ENCODE data around the gene C1orf56. TPM values are rescaled to one million over a fixed set of nuclear protein-coding genes. Genes with fewer than 3 reads are reported as not detected.

C1orf56 gene
- total and polyA plus RNA-seq, 2 donors (not counting 3 experiments of a cell fraction or from before 2014, with no cell fraction given), result 3.0 to 3.5 TPM

GRCh38 chr1:151060007-151060656 is 12.6 kb downstream of the C1orf56 start, which contains the start of gene MLLT11:
MLLT11 (plus strand) TSS chr1:151060397; CDS start chr1:151067225, 6,828 bp downstream.
- no peaks in the 10 kb centered on the region for H3K9me1 ChIP-seq (replicated peaks; ENCODE audit: control insufficient read depth, extremely low read depth, insufficient read depth, low read length)
- peaks cover 9% of the 10 kb centered on the region for H4K20me1 ChIP-seq (replicated peaks; ENCODE audit: control insufficient read depth, extremely low read depth, insufficient read depth, low read length)

GRCh38 chr1:151060657-151061421 is 13.3 kb downstream of the C1orf56 start:
- H4K20me1 ChIP-seq (replicated peaks; ENCODE audit: control insufficient read depth, extremely low read depth, insufficient read depth, low read length), result peaks cover 4% of the 10 kb centered on the region
- no peaks in the 10 kb centered on the region for H3K27me3 ChIP-seq (ENCODE audit: control insufficient read depth in 2 of 2, insufficient read depth in 2 of 2, low read length in 2 of 2)
- no peaks in the 10 kb centered on the region for H3K9me1 ChIP-seq (replicated peaks; ENCODE audit: control insufficient read depth, extremely low read depth, insufficient read depth, low read length)
- peaks cover 4 to 6% of the 10 kb centered on the region in 2 experiments for H3K36me3 ChIP-seq (ENCODE audit: control insufficient read depth in 2 of 2, extremely low read depth in 1 of 2, insufficient read depth in 2 of 2, low read length in 2 of 2)
- DNase-seq (ENCODE audit: low read depth, low spot score) (peak; percentile 41), FAIRE-seq (peak; percentile 67)
- H3K4me3 ChIP-seq (replicated peaks in 1 of 3; ENCODE audit: insufficient read depth in 1 of 3, low read depth in 1 of 3, low read length in 3 of 3), result peak overlapping the region; percentile 82 to 94 (median 91)
- H2AFZ ChIP-seq (ENCODE audit: low read depth, low read length), result peak overlapping the region; percentile 77
- H3K9me3 ChIP-seq (replicated peaks; ENCODE audit: control insufficient read depth, insufficient read depth, low read length), result no peaks in the 10 kb centered on the region
- BruUV-seq (replicated peaks), result no TSS peak
- intact Hi-C loops (cut with micrococcal nuclease) (loop anchor here (1.0 kb wide), 1 partner anchor 9 kb away; the partner anchor contains the start of gene GABPB2), dilution Hi-C loops (cut with MboI; ENCODE audit: extremely low pct_ligation_motif_present, low sequenced_read_pairs) (no loop called here)
- POLR2A ChIA-PET, result interaction anchor here (0.9 kb wide), 1 partner anchor 11 kb away, joined by 5 read pairs; no protein-coding TSS in a partner anchor
- peak overlapping the region; percentile 90 for H3K9ac ChIP-seq (replicated peaks; ENCODE audit: extremely low read depth, insufficient read depth, low read length)
- H3K27ac ChIP-seq (ENCODE audit: insufficient read depth, low read depth, low read length), result peak overlapping the region; percentile 91
- CTCF ChIA-PET, result interaction anchor here (0.8 to 6.1 kb wide), 4 partner anchors 10 to 36 kb away, joined by 3 to 39 read pairs (median 17); partner anchors contain the start of genes C1orf56 and GABPB2
- H3K79me2 ChIP-seq (ENCODE audit: control insufficient read depth, insufficient read depth, low read length), result peaks cover 95% of the 10 kb centered on the region
- peak overlapping the region; percentile 96 for H3K4me2 ChIP-seq (ENCODE audit: insufficient read depth, low read length)
- TF ChIP-seq GATA2 (IDR thresholded peaks at IDR 0.05; ENCODE audit: insufficient read depth, insufficient read length, low read depth, low read length) (no peak), POLR2AphosphoS5 (IDR thresholded peaks at IDR 0.05; ENCODE audit: insufficient read depth, low read depth, low read length) (peak; percentile 27), CTCF (IDR thresholded peaks at IDR 0.05; ENCODE audit: extremely low read depth in 1 of 2, insufficient read depth in 1 of 2, low read depth in 1 of 2, low read length in 2 of 2) (no peak)
- H3K4me1 ChIP-seq (ENCODE audit: control insufficient read depth, extremely low read depth, insufficient read depth, low read length), result peaks cover 35% of the 10 kb centered on the region

More at GRCh38 chr1:151060007-151060656, 12.6 kb downstream of the C1orf56 start, which contains the start of gene MLLT11:
- peaks cover 11 to 13% of the 10 kb centered on the region in 2 experiments for H3K36me3 ChIP-seq (ENCODE audit: control insufficient read depth in 2 of 2, extremely low read depth in 1 of 2, insufficient read depth in 2 of 2, low read length in 2 of 2)
- intact Hi-C loops (cut with micrococcal nuclease), result no loop called here
- dilution Hi-C loops (cut with MboI; ENCODE audit: extremely low pct_ligation_motif_present, low sequenced_read_pairs), result no loop called here
- peaks cover 95% of the 10 kb centered on the region for H3K79me2 ChIP-seq (ENCODE audit: control insufficient read depth, insufficient read depth, low read length)
- BruUV-seq (replicated peaks), result TSS peak; percentile 48
- peak within 1 kb of the TSS; percentile 96 for H3K4me2 ChIP-seq (ENCODE audit: insufficient read depth, low read length)
- peak within 1 kb of the TSS; percentile 91 for H3K27ac ChIP-seq (ENCODE audit: insufficient read depth, low read depth, low read length)
- DNase-seq (ENCODE audit: low read depth, low spot score) (peak; percentile 72), FAIRE-seq (peak; percentile 94)
- ChIA-PET CTCF (interaction anchor here (0.8 to 6.1 kb wide), 7 partner anchors 11 to 136 kb away, joined by 3 to 39 read pairs (median 5); partner anchors contain the start of genes C1orf56, GABPB2 and MINDY1), POLR2A (interaction anchor here (0.9 kb wide), 1 partner anchor 11 kb away, joined by 5 read pairs; no protein-coding TSS in a partner anchor)
- peaks cover 35% of the 10 kb centered on the region for H3K4me1 ChIP-seq (ENCODE audit: control insufficient read depth, extremely low read depth, insufficient read depth, low read length)
- peak within 1 kb of the TSS; percentile 90 for H3K9ac ChIP-seq (replicated peaks; ENCODE audit: extremely low read depth, insufficient read depth, low read length)
- TF ChIP-seq POLR2AphosphoS5 (IDR thresholded peaks at IDR 0.05; ENCODE audit: insufficient read depth, low read depth, low read length) (peak; percentile 43), GATA2 (IDR thresholded peaks at IDR 0.05; ENCODE audit: insufficient read depth, insufficient read length, low read depth, low read length) (no peak), POLR2A (IDR thresholded peaks at IDR 0.05; ENCODE audit: low read depth, low read length) (peak; percentile 57), MAX (IDR thresholded peaks at IDR 0.05; ENCODE audit: insufficient read depth, insufficient read length) (no peak), MYC (IDR thresholded peaks at IDR 0.05; ENCODE audit: low read depth, low read length) (no peak)
- H2AFZ ChIP-seq (ENCODE audit: low read depth, low read length), result peak within 1 kb of the TSS; percentile 77
- peak within 1 kb of the TSS; percentile 82 to 94 (median 91) for H3K4me3 ChIP-seq (replicated peaks in 1 of 3; ENCODE audit: insufficient read depth in 1 of 3, low read depth in 1 of 3, low read length in 3 of 3)
- H3K27me3 ChIP-seq (ENCODE audit: control insufficient read depth in 2 of 2, insufficient read depth in 2 of 2, low read length in 2 of 2), result no peaks in the 10 kb centered on the region
- H3K9me3 ChIP-seq (replicated peaks; ENCODE audit: control insufficient read depth, insufficient read depth, low read length), result no peaks in the 10 kb centered on the region

Measured in endothelial cell of umbilical vein (primary cell).